Ascending aorta (tissue), 2 donors: ENCODE data around the gene THSD8. TPM values are rescaled to one million over a fixed set of nuclear protein-coding genes. Genes with fewer than 3 reads are reported as not detected.
"Not testable (repeated sequence)": the region's sequence is repeated elsewhere in the genome, so short reads cannot be mapped to it uniquely, and the experiment has no call there.

Source experiments
- DNase-seq, 2 donors: peaks; one replicate each; pipeline ENCODE4 v3.0.0-alpha.2; 2019; ENCODE audit warnings: low spot score in 2 of 2
- H3K27ac ChIP-seq, 2 donors: fragments of 200-600 bp; sonication (generic); one replicate each; pipeline ENCODE4 v1.5.1; 2016 to 2017; ENCODE audit warnings: mild to moderate bottlenecking in 1 of 2
- H3K27me3 ChIP-seq: fragments of 200-600 bp; sonication (generic); one replicate; pipeline ENCODE4 v1.5.1; 2017
- H3K36me3 ChIP-seq, 2 donors: fragments of 200-600 bp; sonication (generic); one replicate each; pipeline ENCODE4 v1.5.1; 2016
- H3K4me1 ChIP-seq, 2 donors: fragments of 200-600 bp; sonication (generic); one replicate each; pipeline ENCODE4 v1.5.1; 2016 to 2017; ENCODE audit warnings: mild to moderate bottlenecking in 1 of 2
- H3K4me3 ChIP-seq, 2 donors: fragments of 200-600 bp; sonication (generic); one replicate each; pipeline ENCODE4 v1.5.1; 2016 to 2017; ENCODE audit warnings: mild to moderate bottlenecking in 1 of 2
- H3K9me3 ChIP-seq, 2 donors: fragments of 200-600 bp; sonication (generic); one replicate each; pipeline ENCODE4 v1.5.1; 2016
- CTCF ChIP-seq, 3 experiments: fragments of 200-600 bp in 2 of 3; fragments of 450-650 bp in 1 of 3; sonication (generic) in 2 of 3; IDR thresholded peaks; one replicate each; pipeline ENCODE4 v1.5.1; 2016 to 2019; ENCODE audit warnings: antibody characterized with exemption in 3 of 3, mild to moderate bottlenecking in 1 of 3, moderate library complexity in 1 of 3
- intact Hi-C: fragments of 100-400 bp; cut with DNase I; formaldehyde crosslinking; loops from one replicate; pipeline ENCODE4 v1.15.1; 2023
- total RNA-seq: library from RNA; depleted of rRNA; stranded (reverse); fragments of >200 nt; gene quantifications from one replicate; pipeline ENCODE4 v1.1.0, GENCODE V29; 2016

Gene THSD8
- total RNA-seq, 1 donor from 2014 or later: not detected

GRCh38 chr19:12843999-12844732, 42.3 kb downstream of the THSD8 start:
- no peak overlapping the region for H3K27ac ChIP-seq
- no peak for DNase-seq
- TF ChIP-seq CTCF (IDR thresholded peaks at IDR 0.05): no peak
- H3K4me3 ChIP-seq: no peak overlapping the region
- intact Hi-C loops: no loop called here
- H3K27me3 ChIP-seq: peaks cover 15% of the 10 kb centered on the region
- H3K4me1 ChIP-seq: peaks cover 6 to 9% of the 10 kb centered on the region in 2 donors
- H3K9me3 ChIP-seq: no peaks in the 10 kb centered on the region
- H3K36me3 ChIP-seq: no peaks in the 10 kb centered on the region

DNA sequence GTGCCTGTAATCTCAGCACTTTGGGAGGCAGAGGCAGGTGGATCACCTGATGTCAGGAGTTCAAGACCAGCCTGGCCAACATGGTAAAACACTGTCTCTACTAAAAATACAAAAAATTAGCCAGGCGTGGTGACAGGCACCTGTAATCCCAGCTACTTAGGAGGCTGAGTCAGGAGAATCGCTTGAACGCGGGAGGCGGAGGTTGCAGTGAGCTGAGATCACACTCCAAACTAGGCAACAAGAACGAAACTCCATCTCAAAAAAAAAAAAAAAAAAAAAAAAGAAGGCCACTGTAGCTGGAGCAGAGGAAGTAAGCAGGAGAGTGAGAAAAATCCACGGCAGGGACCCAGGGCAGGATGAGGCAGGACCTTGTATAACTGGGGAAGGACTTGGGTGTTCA, 44.7 kb downstream of the THSD8 start:
- not testable (repeated sequence) for H3K9me3 ChIP-seq, H3K4me3 ChIP-seq, DNase-seq, H3K4me1 ChIP-seq, H3K27me3 ChIP-seq, H3K36me3 ChIP-seq, H3K27ac ChIP-seq
- intact Hi-C loops: loop anchor here (1.0 to 2.0 kb wide), 4 partner anchors 34 to 170 kb away; partner anchors contain the start of genes DNASE2 and RNASEH2A

GRCh38 chr19:12847159-12848139, 45.6 kb downstream of the THSD8 start:
- no peaks in the 10 kb centered on the region for H3K36me3 ChIP-seq
- peak; percentile 99 to 100 (median 100) for TF ChIP-seq CTCF (IDR thresholded peaks at IDR 0.05)
- no peaks in the 10 kb centered on the region for H3K27me3 ChIP-seq
- intact Hi-C loops: loop anchor here (1.0 to 2.0 kb wide), 4 partner anchors 33 to 171 kb away; partner anchors contain the start of genes DNASE2 and RNASEH2A
- peak overlapping the region in 1 of 2 donors; percentile 42 for H3K4me3 ChIP-seq
- peak; percentile 43 to 93 for DNase-seq
- H3K9me3 ChIP-seq: no peaks in the 10 kb centered on the region
- H3K4me1 ChIP-seq: peaks cover 0 to 9% of the 10 kb centered on the region in 2 donors
- no peak overlapping the region for H3K27ac ChIP-seq

Other genes with a start within 250 kb of the THSD8 start
- gene ZNF490, start 191.3 kb upstream of the THSD8 start, total RNA-seq: 27.8 TPM
- 6.9 TPM for gene ZNF791, start 191.1 kb upstream of the THSD8 start, total RNA-seq
- gene MAN2B1, start 135.3 kb upstream of the THSD8 start, total RNA-seq: 36.3 TPM
- 12.0 TPM for gene WDR83, start 135.3 kb upstream of the THSD8 start, total RNA-seq
- gene DHPS, start 120.2 kb upstream of the THSD8 start, total RNA-seq: 160 TPM
- gene GNG14, start 114.1 kb upstream of the THSD8 start, total RNA-seq: not detected
- 7.6 TPM for gene FBXW9, start 105.4 kb upstream of the THSD8 start, total RNA-seq
- gene TNPO2, start 78.1 kb upstream of the THSD8 start, total RNA-seq: 82.6 TPM
- gene TRIR, start 67.4 kb upstream of the THSD8 start, total RNA-seq: 338 TPM
- gene GET3, start 64.6 kb upstream of the THSD8 start, total RNA-seq: 43.6 TPM
- gene BEST2, start 50.3 kb upstream of the THSD8 start, total RNA-seq: not detected
- gene HOOK2, start 26.5 kb upstream of the THSD8 start, total RNA-seq: 58.5 TPM
- gene JUNB, start 10.6 kb upstream of the THSD8 start, total RNA-seq: 3,581 TPM
- 259 TPM for gene PRDX2, start 269 bp upstream of the THSD8 start, total RNA-seq
- gene RNASEH2A, start 4.5 kb downstream of the THSD8 start, total RNA-seq: 3.4 TPM
- not detected for gene RTBDN, start 32.5 kb downstream of the THSD8 start, total RNA-seq
- gene MAST1, start 36.4 kb downstream of the THSD8 start, total RNA-seq: 2.0 TPM
- gene DNASE2, start 79.4 kb downstream of the THSD8 start, total RNA-seq: 76.8 TPM
- not detected for gene KLF1, start 85.1 kb downstream of the THSD8 start, total RNA-seq
- 20.6 TPM for gene GCDH, start 89.1 kb downstream of the THSD8 start, total RNA-seq
- not detected for gene SYCE2, start 117.2 kb downstream of the THSD8 start, total RNA-seq
- gene FARSA, start 131.6 kb downstream of the THSD8 start, total RNA-seq: 21.3 TPM
- 297 TPM for gene CALR, start 136.5 kb downstream of the THSD8 start, total RNA-seq
- 146 TPM for gene RAD23A, start 143.8 kb downstream of the THSD8 start, total RNA-seq
- gene GADD45GIP1, start 155.2 kb downstream of the THSD8 start, total RNA-seq: 42.7 TPM
- not detected for gene DAND5, start 167.5 kb downstream of the THSD8 start, total RNA-seq
- gene NFIX, start 193.4 kb downstream of the THSD8 start, total RNA-seq: 76.5 TPM